ENCODE results near the gene HPS3.

The HPS3 gene

DNA sequence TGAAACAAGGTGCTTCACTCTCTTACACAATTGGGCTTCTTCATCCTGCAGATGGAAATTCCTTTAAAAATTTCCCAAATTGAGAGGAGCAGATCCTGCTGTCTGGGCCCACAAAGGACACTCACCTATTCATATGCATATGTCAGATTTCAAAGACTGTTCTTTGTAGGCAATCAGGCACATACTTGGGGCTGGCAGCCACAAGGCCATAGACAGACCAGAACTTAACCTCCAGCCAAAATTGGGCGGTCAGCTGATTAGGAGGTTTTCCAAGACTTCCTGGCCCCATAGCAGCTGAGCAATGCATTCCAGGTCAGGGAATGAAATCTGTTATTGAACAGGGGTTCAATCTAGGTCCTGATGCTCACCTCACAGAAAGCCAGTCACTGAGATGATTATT is 15.0 kb upstream of the HPS3 start:
- DNase-seq (ENCODE audit: low read depth) = no peak
- TF ChIP-seq, protein P1, sequence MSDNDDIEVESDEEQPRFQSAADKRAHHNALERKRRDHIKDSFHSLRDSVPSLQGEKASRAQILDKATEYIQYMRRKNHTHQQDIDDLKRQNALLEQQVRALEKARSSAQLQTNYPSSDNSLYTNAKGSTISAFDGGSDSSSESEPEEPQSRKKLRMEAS (IDR thresholded peaks at IDR 0.05; ENCODE audit: low read depth, low read length) = no peak
- TF ChIP-seq POLR2A (IDR thresholded peaks at IDR 0.05; ENCODE audit: extremely low read depth, insufficient read length) (no peak), MYC (IDR thresholded peaks at IDR 0.05; ENCODE audit: low read depth, low read length) (no peak)
- TF ChIP-seq, protein P2, sequence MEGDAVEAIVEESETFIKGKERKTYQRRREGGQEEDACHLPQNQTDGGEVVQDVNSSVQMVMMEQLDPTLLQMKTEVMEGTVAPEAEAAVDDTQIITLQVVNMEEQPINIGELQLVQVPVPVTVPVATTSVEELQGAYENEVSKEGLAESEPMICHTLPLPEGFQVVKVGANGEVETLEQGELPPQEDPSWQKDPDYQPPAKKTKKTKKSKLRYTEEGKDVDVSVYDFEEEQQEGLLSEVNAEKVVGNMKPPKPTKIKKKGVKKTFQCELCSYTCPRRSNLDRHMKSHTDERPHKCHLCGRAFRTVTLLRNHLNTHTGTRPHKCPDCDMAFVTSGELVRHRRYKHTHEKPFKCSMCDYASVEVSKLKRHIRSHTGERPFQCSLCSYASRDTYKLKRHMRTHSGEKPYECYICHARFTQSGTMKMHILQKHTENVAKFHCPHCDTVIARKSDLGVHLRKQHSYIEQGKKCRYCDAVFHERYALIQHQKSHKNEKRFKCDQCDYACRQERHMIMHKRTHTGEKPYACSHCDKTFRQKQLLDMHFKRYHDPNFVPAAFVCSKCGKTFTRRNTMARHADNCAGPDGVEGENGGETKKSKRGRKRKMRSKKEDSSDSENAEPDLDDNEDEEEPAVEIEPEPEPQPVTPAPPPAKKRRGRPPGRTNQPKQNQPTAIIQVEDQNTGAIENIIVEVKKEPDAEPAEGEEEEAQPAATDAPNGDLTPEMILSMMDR (IDR thresholded peaks at IDR 0.05; ENCODE audit: low read depth, low read length) = no peak
- no peak overlapping the region for H3K4me3 ChIP-seq (ENCODE audit: low read depth, low read length)

DNA sequence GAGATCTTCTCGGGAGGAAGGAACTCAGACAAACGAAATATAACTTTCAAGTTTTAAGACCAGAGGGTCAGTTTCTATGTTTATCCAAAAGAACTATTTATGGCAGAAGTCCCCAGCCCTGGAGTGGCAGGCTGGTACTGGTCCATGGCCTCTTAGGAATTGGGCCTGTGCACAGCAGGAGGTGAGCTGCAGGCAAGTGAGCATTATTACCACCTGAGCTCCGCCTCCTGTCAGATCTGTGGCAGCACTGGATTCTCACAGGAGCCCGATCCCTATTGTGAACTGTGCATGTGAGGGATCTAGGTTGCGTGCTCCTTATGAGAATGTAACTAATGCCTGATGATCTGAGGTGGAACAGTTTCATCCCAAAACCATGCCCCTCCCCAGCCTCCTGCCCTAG is 14.3 kb upstream of the HPS3 start:
- H3K4me3 ChIP-seq (ENCODE audit: low read depth, low read length) = no peak overlapping the region
- no peak for DNase-seq (ENCODE audit: low read depth)
- TF ChIP-seq, protein P2 (IDR thresholded peaks at IDR 0.05; ENCODE audit: low read depth, low read length) = no peak
- TF ChIP-seq POLR2A (IDR thresholded peaks at IDR 0.05; ENCODE audit: extremely low read depth, insufficient read length) = no peak
- no peak for TF ChIP-seq MYC (IDR thresholded peaks at IDR 0.05; ENCODE audit: low read depth, low read length)
- TF ChIP-seq, protein P1 (IDR thresholded peaks at IDR 0.05; ENCODE audit: low read depth, low read length) = no peak

DNA sequence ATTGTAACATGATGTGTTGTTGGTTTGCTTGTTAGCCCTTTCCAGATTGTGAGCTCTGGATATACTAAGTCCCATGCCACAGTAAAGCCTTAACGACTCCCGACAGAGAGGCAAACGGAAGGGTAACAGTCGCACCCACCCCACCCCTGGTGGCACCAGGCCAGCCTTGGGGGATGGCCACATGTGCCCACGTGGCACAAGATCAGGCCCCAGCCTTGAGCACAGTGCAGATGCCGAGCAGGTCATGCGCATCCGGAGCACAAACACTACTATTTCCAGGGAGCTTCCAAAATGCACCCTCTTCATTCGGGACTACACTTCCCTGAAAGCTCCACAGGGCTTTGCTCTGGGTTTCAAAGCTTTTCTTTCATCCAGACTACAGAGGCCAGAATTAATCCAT is 10.7 kb upstream of the HPS3 start:
- DNase-seq (ENCODE audit: low read depth) = no peak
- TF ChIP-seq, protein P1 (IDR thresholded peaks at IDR 0.05; ENCODE audit: low read depth, low read length) = no peak
- TF ChIP-seq, protein P2 (IDR thresholded peaks at IDR 0.05; ENCODE audit: low read depth, low read length) = no peak
- TF ChIP-seq MYC (IDR thresholded peaks at IDR 0.05; ENCODE audit: low read depth, low read length) = no peak
- TF ChIP-seq POLR2A (IDR thresholded peaks at IDR 0.05; ENCODE audit: extremely low read depth, insufficient read length) = no peak
- no peak overlapping the region for H3K4me3 ChIP-seq (ENCODE audit: low read depth, low read length)

DNA sequence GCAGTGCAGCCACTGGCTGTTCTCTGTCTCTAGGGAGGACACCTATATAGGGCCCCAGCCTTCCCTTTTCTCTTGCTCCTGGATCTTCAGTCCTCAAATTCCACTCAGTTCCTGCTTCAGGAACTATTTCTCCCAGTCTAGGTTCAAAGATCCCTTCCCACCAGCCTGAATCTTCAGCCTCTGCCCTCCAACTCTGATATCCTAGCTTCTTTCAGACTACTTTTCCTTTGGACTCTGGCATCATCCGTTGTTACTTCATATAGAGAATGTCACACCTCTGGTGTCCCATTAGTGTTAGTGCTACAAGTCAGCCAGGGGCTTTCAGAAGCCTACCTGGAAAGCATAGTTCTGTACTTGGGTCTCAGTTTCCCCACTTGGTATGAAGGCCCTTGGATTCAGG is 10.0 kb upstream of the HPS3 start:
- DNase-seq (ENCODE audit: low read depth) = no peak

DNA sequence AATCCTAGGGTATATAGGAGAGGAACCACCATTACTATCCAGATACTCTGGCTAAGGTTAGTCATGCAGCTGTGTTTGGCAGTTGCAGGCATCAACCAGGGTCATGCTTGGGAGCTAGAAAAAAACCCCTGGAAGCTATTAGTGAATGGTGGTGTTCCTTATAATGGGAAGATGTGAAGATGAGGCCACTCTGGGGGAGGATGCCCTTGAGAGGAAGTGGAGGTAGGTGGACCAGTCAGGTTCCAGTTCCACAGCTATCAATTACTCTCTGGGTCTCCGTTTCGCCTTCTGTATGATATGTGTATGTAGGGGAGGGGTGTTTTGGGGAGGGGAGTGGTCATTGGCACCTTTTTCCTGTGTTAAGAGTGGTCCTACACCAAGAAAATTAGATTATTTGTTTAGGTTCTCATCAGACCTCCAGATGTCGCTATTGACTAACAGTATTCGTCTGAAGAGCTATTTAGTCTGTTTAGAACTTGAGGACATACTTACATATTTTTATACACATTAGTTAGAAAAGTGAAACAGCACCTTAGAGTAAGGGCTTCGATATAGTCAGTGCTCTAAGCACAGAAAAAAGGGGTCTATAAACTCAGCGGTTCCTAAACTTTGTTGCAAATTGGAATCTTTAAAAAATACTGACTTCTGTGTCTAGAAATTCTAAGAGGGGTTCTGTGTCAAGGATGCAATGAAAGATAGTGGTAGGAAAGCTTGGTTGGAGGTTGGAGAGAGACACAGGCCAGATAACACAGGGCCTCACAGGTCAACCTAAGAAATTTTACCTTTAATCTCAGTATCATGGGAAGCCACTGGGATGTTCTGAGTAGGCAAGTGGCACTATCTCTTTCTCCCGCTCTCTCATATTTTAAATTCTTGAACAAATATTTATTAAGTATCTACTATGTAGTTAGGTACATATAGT is 9.1 kb upstream of the HPS3 start:
- no peak overlapping the region for H3K4me3 ChIP-seq (ENCODE audit: low read depth, low read length)
- DNase-seq (ENCODE audit: low read depth) = peak; percentile 79
- TF ChIP-seq MYC (IDR thresholded peaks at IDR 0.05; ENCODE audit: low read depth, low read length) = no peak
- TF ChIP-seq, protein P2 (IDR thresholded peaks at IDR 0.05; ENCODE audit: low read depth, low read length) = peak; percentile 36

More for the DNA sequence above, 10.0 kb upstream of the HPS3 start:
- TF ChIP-seq, protein P2 (IDR thresholded peaks at IDR 0.05; ENCODE audit: low read depth, low read length) = no peak
- TF ChIP-seq, protein P1 (IDR thresholded peaks at IDR 0.05; ENCODE audit: low read depth, low read length) = no peak
- no peak for TF ChIP-seq POLR2A (IDR thresholded peaks at IDR 0.05; ENCODE audit: extremely low read depth, insufficient read length)
- no peak for TF ChIP-seq MYC (IDR thresholded peaks at IDR 0.05; ENCODE audit: low read depth, low read length)
- H3K4me3 ChIP-seq (ENCODE audit: low read depth, low read length) = no peak overlapping the region
